Gastrocnemius medialis (tissue), 4 donors: ENCODE measurements around the gene LFNG. TPM values are rescaled to one million over a fixed set of nuclear protein-coding genes. Genes with fewer than 3 reads are reported as not detected.

ENCODE experiments used
- ATAC-seq, 2 donors: fragments of 150-250 bp; one replicate each; pipeline ENCODE4 v1.9.1; 2016
- DNase-seq, 2 donors: peaks; one replicate each; pipeline ENCODE4 v3.0.0-alpha.2; 2019
- H3K27ac ChIP-seq, 4 donors: fragments of 200-600 bp; sonication (generic); 1 replicate in 1 of 4; 2 replicates in 3 of 4; pipeline ENCODE4 v1.5.1; 2016 to 2018; ENCODE audit warnings: mild to moderate bottlenecking in 2 of 4, moderate library complexity in 1 of 4
- H3K27me3 ChIP-seq, 3 donors: fragments of 200-600 bp; sonication (generic) in 2 of 3; 1 replicate in 1 of 3; 2 replicates in 2 of 3; pipeline versions ENCODE4 v1.5.1 to v1.6.0; 2016 to 2019; ENCODE audit warnings: mild to moderate bottlenecking in 1 of 3, moderate library complexity in 1 of 3
- H3K36me3 ChIP-seq, 2 donors: fragments of 200-600 bp; sonication (generic) in 1 of 2; one replicate each; pipeline ENCODE4 v1.5.1; 2017 to 2018
- H3K4me1 ChIP-seq, 2 donors: fragments of 200-600 bp; sonication (generic) in 1 of 2; one replicate each; pipeline ENCODE4 v1.5.1; 2016 to 2017; ENCODE audit warnings: mild to moderate bottlenecking in 2 of 2
- H3K4me3 ChIP-seq, 4 donors: fragments of 200-600 bp; sonication (generic) in 3 of 4; 1 replicate in 1 of 4; 2 replicates in 3 of 4; pipeline ENCODE4 v1.5.1; 2016 to 2019; ENCODE audit warnings: mild to moderate bottlenecking in 2 of 4
- H3K9me3 ChIP-seq, 3 donors: fragments of 200-600 bp; sonication (generic) in 2 of 3; 1 replicate in 1 of 3; 2 replicates in 2 of 3; pipeline ENCODE4 v1.5.1; 2016 to 2019
- POLR2A ChIP-seq, 2 donors: fragments of 450-650 bp; IDR thresholded peaks; one replicate each; pipeline ENCODE4 v1.6.1; 2017; ENCODE audit warnings: antibody characterized with exemption in 2 of 2, mild to moderate bottlenecking in 2 of 2, moderate library complexity in 2 of 2
- in situ Hi-C, 4 donors: fragments of 200-750 bp; cut with MboI; loops; one replicate each; pipeline versions ENCODE4 v1.15.0 to v1.8.0; 2017; ENCODE audit warnings: low sequenced_read_pairs in 4 of 4
- intact Hi-C: fragments of 100-400 bp; cut with DNase I; formaldehyde crosslinking; loops from one replicate; pipeline ENCODE4 v1.15.1; 2023; ENCODE audit warnings: low total_unique reads
- total RNA-seq, 4 donors: library from RNA; depleted of rRNA; stranded (reverse); fragments of >200 nt; gene quantifications; one replicate each; pipeline versions ENCODE4 v1.1.0 to v1.2.3, GENCODE V29; 2016
- TF ChIP-seq, protein P1 (sequence below), 5 experiments: fragments of 450-650 bp in 3 of 5; fragments of 200-600 bp in 2 of 5; sonication (generic) in 2 of 5; IDR thresholded peaks in 4 of 5; conservative IDR thresholded peaks in 1 of 5; 1 replicate in 4 of 5; 2 replicates in 1 of 5; pipeline ENCODE4 v1.5.1; 2016 to 2019; ENCODE audit warnings: antibody characterized with exemption in 5 of 5, mild to moderate bottlenecking in 3 of 5, moderate library complexity in 3 of 5

Gene LFNG
- total RNA-seq, 4 donors from 2014 or later: 1.0 to 5.9 (median 1.7) TPM

DNA sequence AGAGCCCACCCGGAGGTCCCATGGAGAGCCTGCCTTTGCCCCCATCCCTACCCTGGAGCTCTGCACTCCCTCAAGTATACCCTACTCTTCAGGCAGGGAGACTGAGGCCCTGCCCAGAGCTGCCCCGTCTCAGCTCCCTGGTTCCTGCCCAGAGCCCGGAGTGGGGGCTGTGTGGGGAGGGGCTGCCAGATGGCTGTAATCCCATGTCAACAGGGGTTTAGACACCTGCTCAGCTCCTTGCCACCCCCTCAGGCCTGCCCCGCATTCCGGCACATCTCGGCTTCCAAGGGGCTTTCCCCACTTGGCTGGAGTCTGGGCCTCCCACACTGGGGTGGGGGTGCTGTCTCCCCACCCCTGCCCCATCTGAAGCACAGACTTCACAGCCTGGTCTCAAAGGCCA is 20.9 kb upstream of the LFNG start:
- ATAC-seq: no peak
- no peaks in the 10 kb centered on the region for H3K9me3 ChIP-seq
- in situ Hi-C loops: no loop called here

DNA sequence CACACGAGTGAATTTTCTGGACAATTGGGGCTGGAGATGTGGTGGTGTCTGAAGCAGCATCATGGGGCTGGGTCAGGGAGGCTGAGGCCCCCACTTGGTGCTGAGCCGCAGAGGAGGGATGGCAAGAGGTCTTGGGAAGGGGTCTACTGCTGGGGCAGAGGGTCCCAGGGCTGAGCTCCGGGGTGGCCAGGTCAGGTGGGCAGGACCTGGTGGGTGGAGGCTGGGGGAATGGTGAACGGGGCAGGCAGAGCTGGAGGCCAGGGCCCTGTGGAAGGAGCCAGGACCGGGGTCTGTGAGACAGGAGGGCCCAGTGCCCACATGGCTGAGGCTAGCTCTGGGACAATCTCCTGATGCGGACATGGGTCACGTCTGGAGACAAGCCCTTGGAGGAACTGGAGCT is 20.4 kb upstream of the LFNG start:
- no peak for ATAC-seq
- Histone ChIP-seq H3K27me3 (peaks cover 13 to 29% (median 22%) of the 10 kb centered on the region in 3 donors), H3K4me3 (no peak overlapping the region), H3K9me3 (no peaks in the 10 kb centered on the region), H3K27ac (no peak overlapping the region), H3K4me1 (peaks cover 0 to 4% of the 10 kb centered on the region in 2 donors), H3K36me3 (no peaks in the 10 kb centered on the region)
- no peak for DNase-seq
- intact Hi-C loops: no loop called here
- in situ Hi-C loops: no loop called here
- TF ChIP-seq POLR2A (IDR thresholded peaks at IDR 0.05): no peak
- TF ChIP-seq, protein P1, sequence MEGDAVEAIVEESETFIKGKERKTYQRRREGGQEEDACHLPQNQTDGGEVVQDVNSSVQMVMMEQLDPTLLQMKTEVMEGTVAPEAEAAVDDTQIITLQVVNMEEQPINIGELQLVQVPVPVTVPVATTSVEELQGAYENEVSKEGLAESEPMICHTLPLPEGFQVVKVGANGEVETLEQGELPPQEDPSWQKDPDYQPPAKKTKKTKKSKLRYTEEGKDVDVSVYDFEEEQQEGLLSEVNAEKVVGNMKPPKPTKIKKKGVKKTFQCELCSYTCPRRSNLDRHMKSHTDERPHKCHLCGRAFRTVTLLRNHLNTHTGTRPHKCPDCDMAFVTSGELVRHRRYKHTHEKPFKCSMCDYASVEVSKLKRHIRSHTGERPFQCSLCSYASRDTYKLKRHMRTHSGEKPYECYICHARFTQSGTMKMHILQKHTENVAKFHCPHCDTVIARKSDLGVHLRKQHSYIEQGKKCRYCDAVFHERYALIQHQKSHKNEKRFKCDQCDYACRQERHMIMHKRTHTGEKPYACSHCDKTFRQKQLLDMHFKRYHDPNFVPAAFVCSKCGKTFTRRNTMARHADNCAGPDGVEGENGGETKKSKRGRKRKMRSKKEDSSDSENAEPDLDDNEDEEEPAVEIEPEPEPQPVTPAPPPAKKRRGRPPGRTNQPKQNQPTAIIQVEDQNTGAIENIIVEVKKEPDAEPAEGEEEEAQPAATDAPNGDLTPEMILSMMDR (IDR thresholded peaks at IDR 0.05 in 4 of 5, conservative IDR thresholded peaks at IDR 0.05 in 1 of 5): no peak

More for the DNA sequence above, 20.9 kb upstream of the LFNG start:
- no peak overlapping the region for H3K4me3 ChIP-seq
- H3K27me3 ChIP-seq: peaks cover 13 to 29% (median 25%) of the 10 kb centered on the region in 3 donors
- TF ChIP-seq, protein P1 (IDR thresholded peaks at IDR 0.05 in 4 of 5, conservative IDR thresholded peaks at IDR 0.05 in 1 of 5): no peak
- TF ChIP-seq POLR2A (IDR thresholded peaks at IDR 0.05): no peak
- H3K36me3 ChIP-seq: no peaks in the 10 kb centered on the region
- peaks cover 0 to 4% of the 10 kb centered on the region in 2 donors for H3K4me1 ChIP-seq
- DNase-seq: no peak
- intact Hi-C loops: no loop called here
- H3K27ac ChIP-seq: no peak overlapping the region

DNA sequence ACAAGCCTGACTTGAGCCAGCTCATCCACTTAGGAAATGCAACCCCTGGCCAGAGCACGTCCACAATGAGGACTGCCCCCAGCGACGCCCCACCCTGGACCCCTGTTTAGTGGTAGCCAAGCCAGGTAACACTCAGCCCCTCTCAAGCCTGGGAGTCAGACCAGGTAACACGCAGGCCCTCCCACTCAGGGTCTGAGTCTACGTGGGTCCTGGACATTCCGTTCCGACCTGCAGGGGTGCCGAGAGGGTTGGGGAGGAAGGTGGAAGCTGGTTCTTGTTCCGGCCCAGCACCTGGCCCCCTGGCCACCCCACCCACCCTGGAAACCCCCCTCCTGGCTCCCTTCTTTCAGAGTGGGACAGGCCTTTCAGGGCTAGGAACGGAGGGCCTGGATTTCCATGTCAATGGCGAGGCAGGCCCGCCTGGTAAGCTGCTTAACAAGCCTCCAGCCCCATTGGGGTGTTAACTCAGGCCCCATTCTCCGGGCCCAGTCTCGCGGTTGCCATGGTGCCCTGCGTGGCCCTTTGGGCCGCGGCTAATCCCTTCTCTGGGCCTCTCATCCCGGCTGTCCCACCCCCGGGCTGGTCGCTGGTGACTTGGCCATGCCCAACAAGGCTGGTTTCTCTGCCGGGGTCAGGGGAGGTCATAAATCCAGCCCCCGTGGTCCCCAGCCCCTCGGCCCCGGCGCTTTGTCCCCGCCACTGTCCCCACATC is 19.7 kb upstream of the LFNG start:
- DNase-seq (no peak), ATAC-seq (no peak)
- TF ChIP-seq POLR2A (IDR thresholded peaks at IDR 0.05): no peak
- TF ChIP-seq, protein P1 (IDR thresholded peaks at IDR 0.05 in 4 of 5, conservative IDR thresholded peaks at IDR 0.05 in 1 of 5): no peak
- in situ Hi-C loops (no loop called here), intact Hi-C loops (no loop called here)
- Histone ChIP-seq H3K27me3 (peaks cover 13 to 22% (median 21%) of the 10 kb centered on the region in 3 donors), H3K9me3 (no peaks in the 10 kb centered on the region), H3K4me1 (peaks cover 0 to 4% of the 10 kb centered on the region in 2 donors), H3K36me3 (no peaks in the 10 kb centered on the region), H3K27ac (no peak overlapping the region), H3K4me3 (no peak overlapping the region)

DNA sequence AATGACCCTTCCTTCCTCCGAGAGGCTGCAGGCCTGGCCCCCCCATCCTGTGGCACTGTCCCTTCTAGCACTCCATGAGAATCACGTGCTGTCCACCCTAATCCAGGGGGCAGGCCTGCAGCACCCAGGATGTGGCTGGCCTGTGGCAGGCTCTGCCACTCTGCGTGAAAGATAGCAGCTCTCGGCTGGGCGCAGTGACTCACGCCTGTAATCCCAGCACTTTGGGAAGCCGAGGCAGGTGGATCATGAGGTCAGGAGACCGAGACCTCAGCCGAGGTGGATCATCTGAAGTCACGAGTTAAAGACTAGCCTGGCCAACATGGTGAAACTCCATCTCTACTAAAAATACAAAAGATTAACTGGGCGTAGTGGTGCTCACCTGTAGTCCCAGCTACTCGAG is 18.9 kb upstream of the LFNG start:
- in situ Hi-C loops (no loop called here), intact Hi-C loops (no loop called here)
- ATAC-seq (no peak), DNase-seq (no peak)
- H3K27ac ChIP-seq: no peak overlapping the region
- H3K9me3 ChIP-seq: no peaks in the 10 kb centered on the region
- peaks cover 0 to 4% of the 10 kb centered on the region in 2 donors for H3K4me1 ChIP-seq
- TF ChIP-seq, protein P1 (IDR thresholded peaks at IDR 0.05 in 4 of 5, conservative IDR thresholded peaks at IDR 0.05 in 1 of 5): no peak
- TF ChIP-seq POLR2A (IDR thresholded peaks at IDR 0.05): no peak
- no peak overlapping the region for H3K4me3 ChIP-seq
- H3K36me3 ChIP-seq: no peaks in the 10 kb centered on the region
- H3K27me3 ChIP-seq: peaks cover 13 to 19% (median 17%) of the 10 kb centered on the region in 3 donors
